Fibroblast of lung (primary cell): Measurements from ENCODE around the gene SLC8A2. TPM values are rescaled to one million over a fixed set of nuclear protein-coding genes. Genes with fewer than 3 reads are reported as not detected.

Source experiments
- DNase-seq, 2 donors: peaks; one replicate each; pipeline versions ENCODE4 v3.0.0 to v3.0.0-alpha.2; 2010; ENCODE audit warnings: low read depth in 2 of 2
- H2AFZ ChIP-seq: 2 replicates; pipeline ENCODE4 v1.5.1; 2012; ENCODE audit warnings: low read length, control low read depth, inconsistent platforms
- H3K27ac ChIP-seq: 2 replicates; pipeline ENCODE4 v1.5.1; 2011; ENCODE audit warnings: low read length, control low read depth; ENCODE audit not compliant: insufficient read depth
- H3K27me3 ChIP-seq: 2 replicates; pipeline ENCODE4 v1.5.1; 2011; ENCODE audit warnings: mild to moderate bottlenecking, low read length; ENCODE audit not compliant: control insufficient read depth, insufficient read depth
- H3K36me3 ChIP-seq: 2 replicates; pipeline ENCODE4 v1.5.1; 2011; ENCODE audit warnings: low read length; ENCODE audit not compliant: control insufficient read depth, insufficient read depth
- H3K4me1 ChIP-seq: 2 replicates; pipeline ENCODE4 v1.5.1; 2011; ENCODE audit warnings: low read length; ENCODE audit not compliant: control insufficient read depth, insufficient read depth; ENCODE audit errors: extremely low read depth
- H3K4me2 ChIP-seq: 2 replicates; pipeline ENCODE4 v1.5.1; 2011; ENCODE audit warnings: low read length, control low read depth; ENCODE audit not compliant: insufficient read depth; ENCODE audit errors: extremely low read depth
- H3K4me3 ChIP-seq, 4 experiments: fragments of 200-600 bp in 1 of 4; sonication (generic) in 1 of 4; replicated peaks in 1 of 4; 2 replicates each; pipeline ENCODE4 v1.5.1; 2011 to 2016; ENCODE audit warnings: low read length in 4 of 4, low read depth in 3 of 4, mild to moderate bottlenecking in 3 of 4, control low read depth in 2 of 4, inconsistent platforms in 1 of 4, mixed read lengths in 1 of 4; ENCODE audit not compliant: insufficient read depth in 1 of 4; ENCODE audit errors: control extremely low read depth in 1 of 4
- H3K79me2 ChIP-seq: 2 replicates; pipeline ENCODE4 v1.5.1; 2012; ENCODE audit warnings: mild to moderate bottlenecking, low read length, inconsistent platforms; ENCODE audit not compliant: control insufficient read depth, insufficient read depth
- H3K9ac ChIP-seq: 2 replicates; pipeline ENCODE4 v1.5.1; 2011; ENCODE audit warnings: mild to moderate bottlenecking, low read length, control low read depth; ENCODE audit not compliant: insufficient read depth
- H3K9me3 ChIP-seq: 2 replicates; pipeline ENCODE4 v1.5.1; 2012; ENCODE audit warnings: low read depth, low read length; ENCODE audit not compliant: control insufficient read depth, insufficient read depth
- H4K20me1 ChIP-seq: 2 replicates; pipeline ENCODE4 v1.5.1; 2011; ENCODE audit warnings: low read length; ENCODE audit not compliant: control insufficient read depth, insufficient read depth; ENCODE audit errors: extremely low read depth
- EZH2 ChIP-seq: IDR thresholded peaks from 2 replicates; pipeline ENCODE4 v1.5.1; 2012; ENCODE audit warnings: low read length, control low read depth, mild to moderate bottlenecking; ENCODE audit errors: missing control alignments
- polyA plus RNA-seq, 2 donors: library from polyadenylated mRNA; depleted of rRNA in 1 of 2; stranded (reverse) in 1 of 2; unstranded in 1 of 2; fragments of >200 nt; gene quantifications; 2 replicates each; pipeline ENCODE4 v1.2.1, GENCODE V29; 2011 to 2012; ENCODE audit warnings: missing spikeins in 1 of 2
- total RNA-seq: library from RNA; depleted of rRNA; stranded (reverse); fragments of >200 nt; gene quantifications from 2 replicates; pipeline ENCODE4 v1.2.1, GENCODE V29; 2014
- TF ChIP-seq, protein P1 (sequence below), 2 donors: IDR thresholded peaks in 1 of 2; conservative IDR thresholded peaks in 1 of 2; 1 replicate in 1 of 2; 2 replicates in 1 of 2; pipeline ENCODE4 v1.5.1; 2011 to 2012; ENCODE audit warnings: low read length in 2 of 2, control low read depth in 1 of 2, inconsistent platforms in 1 of 2, low read depth in 1 of 2, mild to moderate bottlenecking in 1 of 2

SLC8A2 gene
- total and polyA plus RNA-seq, 2 donors (not counting 1 experiment from before 2014, with no cell fraction given) = under 0.01 TPM; not detected in 1

DNA sequence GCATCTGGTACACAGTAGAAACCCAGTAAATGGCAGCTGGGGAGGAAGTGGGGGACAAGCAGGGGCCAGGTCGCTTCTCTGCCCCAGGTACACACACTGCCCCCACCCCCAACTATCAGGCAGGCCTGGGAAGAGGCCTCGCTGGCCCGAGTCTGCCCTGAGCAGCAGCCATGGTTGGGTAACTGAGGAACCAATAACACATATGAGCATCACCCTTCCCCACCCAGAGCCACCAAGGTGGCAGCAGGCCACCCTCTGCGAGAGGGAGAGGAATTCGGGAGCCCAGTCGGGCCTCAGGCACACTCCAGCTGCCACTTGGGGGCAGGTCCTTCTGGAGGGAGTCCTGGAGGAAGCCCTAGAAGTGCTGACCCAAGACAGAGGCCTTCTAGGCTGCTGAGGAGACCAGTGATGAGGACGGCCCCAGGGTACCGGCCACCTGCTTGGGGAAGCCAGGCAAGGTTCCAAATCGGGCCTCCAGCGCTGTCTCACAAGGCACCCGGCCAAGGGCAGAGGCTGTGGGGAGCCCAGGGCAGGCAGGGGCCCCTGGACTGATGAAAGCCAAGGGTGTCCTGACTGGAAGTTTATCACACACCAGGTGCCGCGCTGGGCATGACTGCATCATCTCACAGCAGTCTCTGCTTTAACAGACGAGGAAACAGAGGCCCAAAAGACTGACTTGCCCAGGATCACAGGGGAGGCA lies 26.3 kb upstream of the SLC8A2 start:
- Histone ChIP-seq H3K4me1 (no peaks in the 10 kb centered on the region), H2AFZ (no peak overlapping the region), H3K4me3 (no peak overlapping the region), H3K9ac (no peak overlapping the region), H3K79me2 (peaks cover 2% of the 10 kb centered on the region), H3K27me3 (no peaks in the 10 kb centered on the region), H3K36me3 (peaks cover 28% of the 10 kb centered on the region), H4K20me1 (no peaks in the 10 kb centered on the region), H3K9me3 (no peaks in the 10 kb centered on the region), H3K4me2 (no peak overlapping the region), H3K27ac (no peak overlapping the region)
- no peak for TF ChIP-seq EZH2
- TF ChIP-seq, protein P1, sequence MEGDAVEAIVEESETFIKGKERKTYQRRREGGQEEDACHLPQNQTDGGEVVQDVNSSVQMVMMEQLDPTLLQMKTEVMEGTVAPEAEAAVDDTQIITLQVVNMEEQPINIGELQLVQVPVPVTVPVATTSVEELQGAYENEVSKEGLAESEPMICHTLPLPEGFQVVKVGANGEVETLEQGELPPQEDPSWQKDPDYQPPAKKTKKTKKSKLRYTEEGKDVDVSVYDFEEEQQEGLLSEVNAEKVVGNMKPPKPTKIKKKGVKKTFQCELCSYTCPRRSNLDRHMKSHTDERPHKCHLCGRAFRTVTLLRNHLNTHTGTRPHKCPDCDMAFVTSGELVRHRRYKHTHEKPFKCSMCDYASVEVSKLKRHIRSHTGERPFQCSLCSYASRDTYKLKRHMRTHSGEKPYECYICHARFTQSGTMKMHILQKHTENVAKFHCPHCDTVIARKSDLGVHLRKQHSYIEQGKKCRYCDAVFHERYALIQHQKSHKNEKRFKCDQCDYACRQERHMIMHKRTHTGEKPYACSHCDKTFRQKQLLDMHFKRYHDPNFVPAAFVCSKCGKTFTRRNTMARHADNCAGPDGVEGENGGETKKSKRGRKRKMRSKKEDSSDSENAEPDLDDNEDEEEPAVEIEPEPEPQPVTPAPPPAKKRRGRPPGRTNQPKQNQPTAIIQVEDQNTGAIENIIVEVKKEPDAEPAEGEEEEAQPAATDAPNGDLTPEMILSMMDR (conservative IDR thresholded peaks at IDR 0.05 in 1 of 2, IDR thresholded peaks at IDR 0.05 in 1 of 2; ENCODE audit: low read depth in 1 of 2, low read length in 2 of 2) = no peak
- DNase-seq = no peak

DNA sequence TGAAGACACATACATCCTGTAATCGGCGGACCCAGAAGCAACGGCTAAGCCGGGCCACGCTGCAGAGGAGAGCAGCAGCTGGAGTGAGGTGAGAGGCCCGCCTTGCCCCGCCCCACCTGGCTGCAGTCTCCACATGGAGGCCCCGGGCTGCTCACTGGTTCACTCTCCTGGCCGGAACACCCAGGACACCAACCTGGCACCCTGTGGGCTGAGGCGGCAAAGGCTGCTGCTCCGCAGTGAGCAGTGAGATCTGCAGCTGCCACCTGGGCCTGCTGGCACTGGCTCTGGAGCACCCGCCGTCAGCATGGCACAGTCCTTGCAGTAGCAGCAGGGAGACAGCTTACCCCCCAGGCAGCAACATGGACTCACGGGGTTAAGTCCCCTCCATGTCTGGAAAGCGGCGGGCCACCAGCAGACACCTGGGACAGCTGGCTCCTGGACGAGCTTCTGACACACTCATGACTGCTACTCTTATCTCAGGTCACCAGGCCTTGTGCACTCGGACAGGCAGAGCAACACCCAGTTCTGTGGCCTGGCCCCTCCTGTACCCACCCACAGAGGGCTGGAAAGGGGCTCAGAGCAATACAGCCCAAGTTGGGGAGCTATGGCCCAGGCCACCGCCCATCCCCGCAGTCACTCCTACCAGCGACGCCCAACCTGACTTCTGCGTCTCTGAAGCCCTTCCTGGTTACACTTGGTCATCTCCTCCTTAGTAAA lies 25.5 kb upstream of the SLC8A2 start:
- Histone ChIP-seq H2AFZ (no peak overlapping the region), H3K9ac (no peak overlapping the region), H3K9me3 (no peaks in the 10 kb centered on the region), H3K79me2 (peaks cover 2% of the 10 kb centered on the region), H3K4me3 (no peak overlapping the region), H3K27ac (no peak overlapping the region), H3K4me1 (no peaks in the 10 kb centered on the region), H3K36me3 (peaks cover 30% of the 10 kb centered on the region), H4K20me1 (no peaks in the 10 kb centered on the region), H3K4me2 (no peak overlapping the region), H3K27me3 (no peaks in the 10 kb centered on the region)
- DNase-seq = no peak
- TF ChIP-seq, protein P1 (conservative IDR thresholded peaks at IDR 0.05 in 1 of 2, IDR thresholded peaks at IDR 0.05 in 1 of 2; ENCODE audit: low read depth in 1 of 2, low read length in 2 of 2) = no peak
- no peak for TF ChIP-seq EZH2

DNA sequence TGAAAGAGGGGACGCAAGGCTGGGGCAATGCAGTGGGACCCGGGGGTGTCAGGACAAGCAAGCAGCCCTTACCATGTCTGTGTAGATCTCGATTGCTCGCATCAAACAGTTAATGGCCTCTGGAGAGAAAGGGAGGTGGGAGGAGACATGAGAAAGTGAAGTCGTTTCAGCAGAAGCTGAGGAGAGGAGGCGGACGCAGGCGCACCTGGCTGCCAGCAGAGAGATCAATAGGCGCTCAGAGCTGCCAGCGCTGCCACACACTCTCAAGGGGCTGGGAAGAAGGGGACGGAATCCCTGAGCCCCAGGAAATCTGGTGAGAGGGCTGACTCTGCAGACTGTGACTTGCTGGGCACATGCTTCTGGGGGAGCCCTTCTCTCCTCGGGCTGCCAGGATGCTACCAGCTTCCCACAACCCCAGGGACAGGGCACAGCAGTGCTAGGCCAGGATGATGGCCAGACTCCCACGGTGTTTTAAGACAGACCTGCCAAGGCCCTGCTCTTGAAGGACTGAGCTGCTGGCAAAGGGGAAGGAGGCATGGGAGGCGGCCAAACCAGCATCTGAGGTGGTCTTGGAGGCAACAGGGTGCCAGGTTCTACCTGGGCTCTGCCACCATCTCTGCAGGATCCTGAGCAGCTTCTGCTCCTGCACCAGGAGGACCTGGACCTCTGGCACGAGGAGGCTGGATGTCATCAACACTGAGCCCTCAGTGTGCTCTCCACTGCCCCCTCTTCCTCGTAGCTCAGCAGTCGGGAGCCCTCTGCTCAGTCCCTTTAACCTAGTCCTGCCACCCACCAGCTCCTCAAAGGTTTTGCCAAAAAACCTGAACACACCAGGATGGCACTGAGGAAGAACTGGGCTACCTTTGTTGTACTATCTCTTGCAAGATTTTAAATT lies 24.0 kb upstream of the SLC8A2 start:
- H3K4me3 ChIP-seq = no peak overlapping the region
- peaks cover 31% of the 10 kb centered on the region for H3K36me3 ChIP-seq
- no peak overlapping the region for H2AFZ ChIP-seq
- no peaks in the 10 kb centered on the region for H4K20me1 ChIP-seq
- H3K9me3 ChIP-seq = no peaks in the 10 kb centered on the region
- DNase-seq = no peak
- H3K4me1 ChIP-seq = no peaks in the 10 kb centered on the region
- no peaks in the 10 kb centered on the region for H3K27me3 ChIP-seq
- peaks cover 2% of the 10 kb centered on the region for H3K79me2 ChIP-seq
- H3K27ac ChIP-seq = no peak overlapping the region
- H3K4me2 ChIP-seq = no peak overlapping the region
- H3K9ac ChIP-seq = no peak overlapping the region
- TF ChIP-seq, protein P1 (conservative IDR thresholded peaks at IDR 0.05 in 1 of 2, IDR thresholded peaks at IDR 0.05 in 1 of 2; ENCODE audit: low read depth in 1 of 2, low read length in 2 of 2) = no peak
- no peak for TF ChIP-seq EZH2
